Measurements from ENCODE around the gene CD300LF.

CD300LF gene

GRCh38 chr17:74750327-74751069 lies 37.8 kb upstream of the CD300LF start:
- DNase-seq (ENCODE audit: low spot score in 2 of 2) (no peak), ATAC-seq (ENCODE audit: low read depth) (no peak)
- no peaks in the 10 kb centered on the region for H3K9me3 Mint-ChIP-seq
- H3K36me3 Mint-ChIP-seq: peaks cover 8% of the 10 kb centered on the region
- H3K27me3 Mint-ChIP-seq: no peaks in the 10 kb centered on the region
- H3K4me1 Mint-ChIP-seq: peaks cover 43% of the 10 kb centered on the region
- no peak overlapping the region for H3K27ac Mint-ChIP-seq
- H3K4me3 Mint-ChIP-seq: peak overlapping the region; percentile 96

GRCh38 chr17:74750039-74750326 lies 37.3 kb upstream of the CD300LF start:
- H3K9me3 Mint-ChIP-seq: no peaks in the 10 kb centered on the region
- peaks cover 8% of the 10 kb centered on the region for H3K36me3 Mint-ChIP-seq
- H3K27me3 Mint-ChIP-seq: no peaks in the 10 kb centered on the region
- H3K4me3 Mint-ChIP-seq: peak overlapping the region; percentile 96
- H3K4me1 Mint-ChIP-seq: peaks cover 40% of the 10 kb centered on the region
- no peak for ATAC-seq (ENCODE audit: low read depth)
- peak overlapping the region; percentile 90 for H3K27ac Mint-ChIP-seq
- DNase-seq (ENCODE audit: low spot score in 2 of 2): no peak

- Mint-ChIP-seq H3K36me3 (peaks cover 8% of the 10 kb centered on the region), H3K9me3 (no peaks in the 10 kb centered on the region), H3K27ac (peak overlapping the region; percentile 90), H3K4me1 (peaks cover 44% of the 10 kb centered on the region), H3K27me3 (no peaks in the 10 kb centered on the region), H3K4me3 (peak overlapping the region; percentile 96)
- DNase-seq (ENCODE audit: low spot score in 2 of 2) (no peak), ATAC-seq (ENCODE audit: low read depth) (peak; percentile 1)
These were observed 36.7 kb upstream of the CD300LF start for GRCh38 chr17:74749279-74750038.

- no peaks in the 10 kb centered on the region for H3K27me3 Mint-ChIP-seq
- H3K27ac Mint-ChIP-seq: peak within 1 kb of the TSS; percentile 90
- H3K4me1 Mint-ChIP-seq: peaks cover 48% of the 10 kb centered on the region
- H3K36me3 Mint-ChIP-seq: peaks cover 8% of the 10 kb centered on the region
- DNase-seq (ENCODE audit: low spot score in 2 of 2): peak; percentile 90 to 93
- ATAC-seq (ENCODE audit: low read depth): peak; percentile 93
- H3K9me3 Mint-ChIP-seq: no peaks in the 10 kb centered on the region
- peak within 1 kb of the TSS; percentile 96 for H3K4me3 Mint-ChIP-seq
These were observed 36.0 kb upstream of the CD300LF start, which contains the start of gene NHERF1 for GRCh38 chr17:74748529-74749278. TSS of gene NHERF1 (plus strand) at chr17:74748628. CDS start at chr17:74748847, 219 bp downstream.

GRCh38 chr17:74748279-74748528 lies 35.5 kb upstream of the CD300LF start:
- Mint-ChIP-seq H3K4me1 (peaks cover 50% of the 10 kb centered on the region), H3K9me3 (no peaks in the 10 kb centered on the region), H3K4me3 (peak overlapping the region; percentile 72), H3K36me3 (peaks cover 8% of the 10 kb centered on the region), H3K27ac (no peak overlapping the region), H3K27me3 (no peaks in the 10 kb centered on the region)
- no peak for DNase-seq (ENCODE audit: low spot score in 2 of 2)
- no peak for ATAC-seq (ENCODE audit: low read depth)

GRCh38 chr17:74746922-74747321 lies 34.2 kb upstream of the CD300LF start:
- H3K4me3 Mint-ChIP-seq: peak overlapping the region; percentile 37
- peaks cover 48% of the 10 kb centered on the region for H3K4me1 Mint-ChIP-seq
- peaks cover 4% of the 10 kb centered on the region for H3K36me3 Mint-ChIP-seq
- ATAC-seq (ENCODE audit: low read depth) (no peak), DNase-seq (ENCODE audit: low spot score in 2 of 2) (no peak)
- no peaks in the 10 kb centered on the region for H3K9me3 Mint-ChIP-seq
- peak overlapping the region; percentile 15 for H3K27ac Mint-ChIP-seq
- no peaks in the 10 kb centered on the region for H3K27me3 Mint-ChIP-seq

GRCh38 chr17:74746376-74746775 lies 33.7 kb upstream of the CD300LF start:
- H3K4me3 Mint-ChIP-seq: no peak overlapping the region
- peaks cover 5% of the 10 kb centered on the region for H3K36me3 Mint-ChIP-seq

GRCh38 chr17:74745548-74746177 lies 32.9 kb upstream of the CD300LF start:
- Mint-ChIP-seq H3K27me3 (no peaks in the 10 kb centered on the region), H3K9me3 (no peaks in the 10 kb centered on the region), H3K36me3 (peaks cover 2% of the 10 kb centered on the region), H3K27ac (no peak overlapping the region), H3K4me3 (no peak overlapping the region), H3K4me1 (peaks cover 44% of the 10 kb centered on the region)
- DNase-seq (ENCODE audit: low spot score in 2 of 2) (no peak), ATAC-seq (ENCODE audit: low read depth) (no peak)

More at GRCh38 chr17:74746376-74746775, 33.7 kb upstream of the CD300LF start:
- Mint-ChIP-seq H3K9me3 (no peaks in the 10 kb centered on the region), H3K4me1 (peaks cover 50% of the 10 kb centered on the region), H3K27me3 (no peaks in the 10 kb centered on the region), H3K27ac (peak overlapping the region; percentile 15)
- no peak for ATAC-seq (ENCODE audit: low read depth)
- no peak for DNase-seq (ENCODE audit: low spot score in 2 of 2)

GRCh38 chr17:74744714-74745547 lies 32.2 kb upstream of the CD300LF start:
- peaks cover 47% of the 10 kb centered on the region for H3K4me1 Mint-ChIP-seq
- ATAC-seq (ENCODE audit: low read depth): no peak
- peak overlapping the region; percentile 50 for H3K4me3 Mint-ChIP-seq
- H3K27ac Mint-ChIP-seq: no peak overlapping the region
- DNase-seq (ENCODE audit: low spot score in 2 of 2): peak; percentile 84 to 95
- H3K9me3 Mint-ChIP-seq: no peaks in the 10 kb centered on the region
- H3K27me3 Mint-ChIP-seq: no peaks in the 10 kb centered on the region
- peaks cover 2% of the 10 kb centered on the region for H3K36me3 Mint-ChIP-seq

- H3K9me3 Mint-ChIP-seq: no peaks in the 10 kb centered on the region
- H3K4me1 Mint-ChIP-seq: peaks cover 42% of the 10 kb centered on the region
- peak overlapping the region; percentile 50 for H3K4me3 Mint-ChIP-seq
- H3K27ac Mint-ChIP-seq: no peak overlapping the region
- peaks cover 2% of the 10 kb centered on the region for H3K36me3 Mint-ChIP-seq
- ATAC-seq (ENCODE audit: low read depth) (no peak), DNase-seq (ENCODE audit: low spot score in 2 of 2) (no peak)
- no peaks in the 10 kb centered on the region for H3K27me3 Mint-ChIP-seq
These were observed 31.6 kb upstream of the CD300LF start for GRCh38 chr17:74744349-74744713.

- H3K9me3 Mint-ChIP-seq: no peaks in the 10 kb centered on the region
- ATAC-seq (ENCODE audit: low read depth) (no peak), DNase-seq (ENCODE audit: low spot score in 2 of 2) (no peak)
- H3K27me3 Mint-ChIP-seq: no peaks in the 10 kb centered on the region
- no peak overlapping the region for H3K27ac Mint-ChIP-seq
- H3K36me3 Mint-ChIP-seq: peaks cover 2% of the 10 kb centered on the region
- peaks cover 48% of the 10 kb centered on the region for H3K4me1 Mint-ChIP-seq
- peak overlapping the region; percentile 57 for H3K4me3 Mint-ChIP-seq
These were observed 31.0 kb upstream of the CD300LF start for GRCh38 chr17:74743755-74744154.

- Mint-ChIP-seq H3K4me1 (peaks cover 53% of the 10 kb centered on the region), H3K27me3 (no peaks in the 10 kb centered on the region), H3K27ac (peak overlapping the region; percentile 87), H3K4me3 (peak overlapping the region; percentile 55), H3K36me3 (peaks cover 2% of the 10 kb centered on the region), H3K9me3 (no peaks in the 10 kb centered on the region)
- ATAC-seq (ENCODE audit: low read depth) (no peak), DNase-seq (ENCODE audit: low spot score in 2 of 2) (no peak)
These were observed 30.3 kb upstream of the CD300LF start for GRCh38 chr17:74742978-74743545.

- H3K4me1 Mint-ChIP-seq: peaks cover 54% of the 10 kb centered on the region
- no peaks in the 10 kb centered on the region for H3K27me3 Mint-ChIP-seq
- peak overlapping the region; percentile 71 for H3K4me3 Mint-ChIP-seq
- peak; percentile 44 for ATAC-seq (ENCODE audit: low read depth)
- no peaks in the 10 kb centered on the region for H3K9me3 Mint-ChIP-seq
- peak overlapping the region; percentile 87 for H3K27ac Mint-ChIP-seq
- H3K36me3 Mint-ChIP-seq: peaks cover 2% of the 10 kb centered on the region
- DNase-seq (ENCODE audit: low spot score in 2 of 2): peak; percentile 32 to 34
These were observed 29.4 kb upstream of the CD300LF start for GRCh38 chr17:74742153-74742515.

Measured in memory B cell (primary cell).